NCI-H2227 (cell line): ENCODE results near the gene SEC16B.
A peak's percentile ranks its signal among the peaks of the same experiment; 100 is the strongest.

Experiments used
- DNase-seq: peaks from one replicate; lab custom pipeline; 2025; ENCODE audit not compliant: unreplicated experiment; lab: John Stamatoyannopoulos, UW

SEC16B gene

GRCh38 chr1:177913762-177914540, 55.9 kb downstream of the SEC16B start:
- DNase-seq = no peak

GRCh38 chr1:177912991-177913390, 56.9 kb downstream of the SEC16B start:
- no peak for DNase-seq

- no peak for DNase-seq
Measured at GRCh38 chr1:177909416-177909815, 60.4 kb downstream of the SEC16B start.

GRCh38 chr1:177907000-177907399, 62.9 kb downstream of the SEC16B start:
- no peak for DNase-seq

GRCh38 chr1:177905686-177906085, 64.2 kb downstream of the SEC16B start:
- no peak for DNase-seq

GRCh38 chr1:177902266-177902665, 67.6 kb downstream of the SEC16B start:
- peak; percentile 5 for DNase-seq

GRCh38 chr1:177897998-177898654, 71.7 kb downstream of the SEC16B start:
- DNase-seq = no peak

GRCh38 chr1:177897281-177897997, 72.4 kb downstream of the SEC16B start:
- DNase-seq = no peak
